GM12801 (cell line): ENCODE results near the gene ESRRG.

ENCODE experiments used
- CTCF ChIP-seq: IDR thresholded peaks from one replicate; pipeline ENCODE4 v1.5.1; 2011; ENCODE audit warnings: control low read depth; ENCODE audit not compliant: insufficient read length; ENCODE audit errors: extremely low read depth

ESRRG gene

GRCh38 chr1:216660561-216660960, 62.7 kb downstream of the ESRRG start:
- TF ChIP-seq CTCF, result no peak

DNA sequence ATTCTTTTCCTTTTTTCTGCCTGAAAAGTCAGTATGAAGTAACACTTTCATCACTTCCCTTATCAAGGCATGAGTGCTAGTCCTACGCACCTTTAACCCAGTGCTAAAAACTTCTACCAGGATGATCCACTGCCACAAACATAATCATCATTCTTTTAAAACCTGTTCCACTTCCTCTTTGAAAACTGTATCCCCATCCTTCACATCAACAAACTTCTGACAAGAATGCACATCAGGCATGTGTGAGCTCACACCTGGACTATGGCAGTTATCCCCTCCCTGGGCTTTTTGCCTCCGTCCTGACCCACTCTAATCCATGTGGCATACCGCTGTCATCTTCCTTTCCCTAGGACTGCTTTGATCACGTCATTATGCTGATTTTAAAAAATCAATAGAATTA, 70.2 kb downstream of the ESRRG start:
- no peak for TF ChIP-seq CTCF

GRCh38 chr1:216651826-216652418, 71.3 kb downstream of the ESRRG start:
- no peak for TF ChIP-seq CTCF

- no peak for TF ChIP-seq CTCF
These were observed 80.1 kb downstream of the ESRRG start for GRCh38 chr1:216643176-216643575.

DNA sequence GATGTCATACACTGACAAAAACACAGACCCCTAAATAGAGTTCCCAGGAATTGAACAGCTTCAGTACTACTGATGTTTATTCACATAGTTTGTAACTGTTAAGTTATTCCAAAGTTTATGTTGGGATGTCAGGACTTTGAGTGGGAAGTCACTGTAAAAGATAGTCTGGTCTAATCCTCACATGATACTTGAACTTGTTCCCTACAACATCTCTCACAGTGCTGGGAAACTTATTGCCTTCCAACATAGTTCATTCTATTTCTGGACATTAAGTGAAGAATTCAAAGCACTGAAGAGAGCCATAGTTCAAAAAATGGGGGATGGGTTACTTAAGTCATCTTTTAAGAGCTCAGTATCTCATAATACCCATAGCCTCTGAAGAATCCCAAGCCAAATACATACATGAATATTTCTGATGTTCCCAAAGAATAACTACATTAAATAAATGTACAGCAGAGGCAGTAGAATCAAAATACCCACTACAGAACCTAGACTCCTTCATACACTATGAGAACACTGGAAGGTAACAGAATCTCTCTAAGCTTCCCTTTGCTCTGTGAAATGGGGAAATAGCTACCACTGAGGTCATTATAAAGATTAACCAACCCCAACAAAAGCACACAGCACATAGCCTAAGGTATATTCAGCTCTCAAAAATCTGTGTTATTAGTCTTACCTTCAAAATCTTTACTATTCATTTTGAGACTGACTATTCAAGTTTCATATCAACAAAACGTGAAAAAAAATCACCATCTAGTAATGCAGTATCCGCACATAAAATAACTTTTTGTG, 81.4 kb downstream of the ESRRG start:
- TF ChIP-seq CTCF, result no peak

DNA sequence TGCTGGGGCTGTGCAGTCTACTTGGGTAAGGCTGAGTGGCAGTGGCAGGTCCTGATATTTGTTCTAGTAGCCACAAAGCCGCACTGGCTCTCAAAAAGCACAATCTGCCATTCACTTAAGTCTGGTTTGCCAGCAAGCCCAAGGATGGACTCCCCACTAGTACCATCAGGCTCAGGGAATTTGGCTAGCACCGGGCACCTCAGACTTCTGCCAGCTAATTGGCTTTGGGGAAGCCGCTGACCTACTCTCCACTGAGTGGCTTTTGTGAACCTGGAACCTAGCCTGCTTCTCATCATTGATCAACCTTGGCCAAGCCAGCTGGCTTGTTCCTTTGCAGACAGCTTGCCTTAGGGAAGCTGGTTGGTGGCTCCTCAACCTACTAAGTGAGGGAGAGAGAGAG, 83.1 kb downstream of the ESRRG start:
- no peak for TF ChIP-seq CTCF

- no peak for TF ChIP-seq CTCF
These were observed 90.2 kb downstream of the ESRRG start for GRCh38 chr1:216632980-216633379.
